Mesodermal cell (in vitro differentiated cells): Measurements from ENCODE around the gene DOLPP1.

Source experiments
- H3K27ac ChIP-seq: 2 replicates; pipeline ENCODE4 v1.7.0; 2013; ENCODE audit warnings: mild to moderate bottlenecking, low read depth, low read length, moderate library complexity; ENCODE audit not compliant: severe bottlenecking
- H3K36me3 ChIP-seq: 2 replicates; pipeline ENCODE4 v1.7.1; 2013; ENCODE audit warnings: mild to moderate bottlenecking, low read length, moderate library complexity; ENCODE audit not compliant: control insufficient read depth, insufficient read depth
- H3K4me1 ChIP-seq: one replicate; pipeline ENCODE4 v1.7.1; 2013; ENCODE audit warnings: mild to moderate bottlenecking, low read length; ENCODE audit not compliant: insufficient read depth, control insufficient read depth, poor library complexity, severe bottlenecking
- H3K4me3 ChIP-seq: 2 replicates; pipeline ENCODE4 v1.7.0; 2013; ENCODE audit warnings: low read length, control low read depth, mild to moderate bottlenecking; ENCODE audit not compliant: insufficient read depth, poor library complexity, severe bottlenecking; ENCODE audit errors: extremely low read depth
- H3K9me3 ChIP-seq: 2 replicates; pipeline ENCODE4 v1.7.1; 2013; ENCODE audit warnings: mild to moderate bottlenecking, low read length, moderate library complexity; ENCODE audit not compliant: control insufficient read depth
- WGBS, 2 experiments: methylation state at CpG; one replicate each; pipeline ENCODE4 v1.1.5; 2013; ENCODE audit warnings: missing lambda C conversion rate in 2 of 2; ENCODE audit not compliant: insufficient coverage in 2 of 2; 5-methylcytosine and 5-hydroxymethylcytosine counted together

The DOLPP1 gene

DNA sequence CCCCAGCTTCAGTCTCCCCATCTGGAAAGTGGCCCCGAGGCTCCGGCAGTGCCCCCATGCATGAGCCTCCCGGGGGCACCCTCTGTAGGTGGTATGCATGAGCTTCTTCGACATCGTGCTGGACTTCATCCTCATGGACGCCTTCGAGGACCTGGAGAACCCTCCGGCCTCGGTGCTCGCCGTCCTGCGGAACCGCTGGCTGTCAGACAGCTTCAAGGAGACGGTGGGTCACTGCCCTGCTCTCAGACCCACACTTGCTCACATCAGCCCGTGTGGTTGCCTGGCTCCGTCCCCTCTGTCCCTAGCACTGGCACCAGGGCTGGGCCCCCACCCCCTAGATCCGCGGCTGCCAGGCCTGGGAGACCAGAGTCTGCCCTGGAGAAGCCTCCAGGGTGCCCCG lies 12.8 kb upstream of the DOLPP1 start:
- Histone ChIP-seq H3K27ac (no peak overlapping the region), H3K36me3 (peaks cover 55% of the 10 kb centered on the region), H3K9me3 (no peaks in the 10 kb centered on the region), H3K4me3 (no peak overlapping the region), H3K4me1 (peaks cover 5% of the 10 kb centered on the region)
- 93 to 95% methylated on average over 16 to 18 of the region's 19 CpGs for WGBS, 2 experiments

- WGBS, 2 experiments: 92 to 93% methylated on average over 25 to 26 of the region's 31 CpGs
- peaks cover 5% of the 10 kb centered on the region for H3K4me1 ChIP-seq
- no peaks in the 10 kb centered on the region for H3K9me3 ChIP-seq
- H3K4me3 ChIP-seq: no peak overlapping the region
- peak overlapping the region; percentile 10 for H3K27ac ChIP-seq
- peaks cover 46% of the 10 kb centered on the region for H3K36me3 ChIP-seq
These were observed 11.7 kb upstream of the DOLPP1 start for GRCh38 chr9:129068990-129069861.

DNA sequence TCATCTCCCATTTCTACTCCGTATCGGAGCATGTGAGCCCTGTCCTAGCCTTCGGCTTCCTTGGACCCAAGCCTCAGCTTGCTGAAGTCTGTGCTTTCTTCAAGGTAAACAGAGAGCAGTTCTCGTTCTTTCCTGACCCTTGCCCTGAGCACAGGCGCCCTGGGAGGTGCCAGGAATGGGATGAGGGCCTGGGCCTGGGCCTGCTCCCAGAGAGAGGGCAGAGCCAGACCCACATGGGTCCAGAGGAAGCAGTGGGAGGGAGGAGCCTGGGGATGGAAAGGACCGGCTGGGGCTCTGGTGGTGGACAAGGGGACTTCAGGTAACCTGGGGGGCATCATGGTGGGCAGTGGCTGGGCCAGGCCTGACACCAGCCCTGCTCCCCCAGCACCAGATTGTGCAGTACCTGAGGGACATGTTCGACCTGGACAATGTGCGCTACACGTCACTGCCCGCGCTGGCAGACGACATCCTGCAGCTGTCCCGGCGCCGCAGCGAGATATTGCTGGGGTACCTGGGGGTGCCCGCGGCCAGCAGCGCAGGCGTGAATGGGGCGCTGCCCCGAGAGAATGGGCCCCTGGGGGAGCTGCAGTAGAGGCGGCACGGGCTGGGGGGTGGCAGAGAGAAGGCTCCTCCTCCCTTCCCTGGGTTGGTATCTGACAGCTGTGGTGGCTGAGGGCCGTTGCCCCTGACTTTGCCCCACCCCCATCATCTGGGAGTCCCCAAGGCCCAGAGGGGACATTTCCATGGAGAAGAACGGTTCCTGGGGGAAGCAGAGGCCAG lies 10.9 kb upstream of the DOLPP1 start:
- 94 to 95% methylated on average over 20 to 25 of the region's 26 CpGs for WGBS, 2 experiments
- Histone ChIP-seq H3K4me1 (peaks cover 5% of the 10 kb centered on the region), H3K27ac (no peak overlapping the region), H3K4me3 (no peak overlapping the region), H3K36me3 (peaks cover 38% of the 10 kb centered on the region), H3K9me3 (no peaks in the 10 kb centered on the region)

- Histone ChIP-seq H3K9me3 (no peaks in the 10 kb centered on the region), H3K4me1 (peaks cover 5% of the 10 kb centered on the region), H3K4me3 (no peak overlapping the region), H3K36me3 (peaks cover 30% of the 10 kb centered on the region), H3K27ac (no peak overlapping the region)
- 63 to 71% methylated on average over 14 to 17 of the region's 21 CpGs for WGBS, 2 experiments
These were observed 10.0 kb upstream of the DOLPP1 start for GRCh38 chr9:129070696-129071525.

- 53 to 72% methylated on average over 5 to 10 of the region's 10 CpGs for WGBS, 2 experiments
- Histone ChIP-seq H3K4me1 (peaks cover 5% of the 10 kb centered on the region), H3K4me3 (no peak overlapping the region), H3K36me3 (peaks cover 28% of the 10 kb centered on the region), H3K27ac (no peak overlapping the region), H3K9me3 (no peaks in the 10 kb centered on the region)
These were observed 9.3 kb upstream of the DOLPP1 start for GRCh38 chr9:129071526-129072126.

GRCh38 chr9:129072171-129072570 lies 8.7 kb upstream of the DOLPP1 start:
- Histone ChIP-seq H3K4me1 (peaks cover 5% of the 10 kb centered on the region), H3K9me3 (no peaks in the 10 kb centered on the region), H3K27ac (no peak overlapping the region), H3K4me3 (no peak overlapping the region), H3K36me3 (peaks cover 28% of the 10 kb centered on the region)
- WGBS, 2 experiments: 76 to 77% methylated on average over 7 of the region's 9 CpGs

GRCh38 chr9:129073404-129073803 lies 7.5 kb upstream of the DOLPP1 start:
- Histone ChIP-seq H3K27ac (no peak overlapping the region), H3K4me3 (no peak overlapping the region), H3K9me3 (no peaks in the 10 kb centered on the region), H3K36me3 (peaks cover 21% of the 10 kb centered on the region), H3K4me1 (peaks cover 5% of the 10 kb centered on the region)
- 88 to 92% methylated on average over 2 to 3 of the region's 8 CpGs for WGBS, 2 experiments

DNA sequence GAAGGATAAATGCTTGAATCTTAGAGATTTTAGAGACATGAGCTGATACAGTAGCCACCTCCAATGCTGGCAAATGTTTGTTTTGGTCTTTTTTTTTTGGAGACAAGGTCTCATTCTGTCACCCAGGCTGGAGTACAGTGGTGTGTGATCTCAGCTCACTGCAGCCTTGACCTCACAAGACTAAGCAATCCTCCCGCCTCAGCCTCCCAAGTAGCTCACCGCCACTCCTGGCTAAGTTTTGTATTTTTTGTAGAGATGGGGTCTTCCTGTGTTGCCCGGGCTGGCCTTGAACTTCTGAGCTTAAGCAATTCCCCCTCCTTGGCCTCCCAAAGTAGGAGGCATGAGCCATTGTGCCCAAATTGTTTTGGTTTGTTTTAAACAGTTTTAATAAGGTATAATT lies 6.8 kb upstream of the DOLPP1 start:
- H3K4me3 ChIP-seq: no peak overlapping the region
- H3K9me3 ChIP-seq: no peaks in the 10 kb centered on the region
- WGBS, 2 experiments: no CpG with 5 or more reads among the region's 3 CpGs
- peaks cover 16% of the 10 kb centered on the region for H3K36me3 ChIP-seq
- no peak overlapping the region for H3K27ac ChIP-seq
- H3K4me1 ChIP-seq: peaks cover 5% of the 10 kb centered on the region

GRCh38 chr9:129075996-129076639 lies 4.8 kb upstream of the DOLPP1 start:
- Histone ChIP-seq H3K9me3 (no peaks in the 10 kb centered on the region), H3K27ac (no peak overlapping the region), H3K36me3 (peaks cover 6% of the 10 kb centered on the region), H3K4me1 (peaks cover 3% of the 10 kb centered on the region), H3K4me3 (no peak overlapping the region)
- WGBS, 2 experiments: 90 to 94% methylated on average over 16 of the region's 16 CpGs

DNA sequence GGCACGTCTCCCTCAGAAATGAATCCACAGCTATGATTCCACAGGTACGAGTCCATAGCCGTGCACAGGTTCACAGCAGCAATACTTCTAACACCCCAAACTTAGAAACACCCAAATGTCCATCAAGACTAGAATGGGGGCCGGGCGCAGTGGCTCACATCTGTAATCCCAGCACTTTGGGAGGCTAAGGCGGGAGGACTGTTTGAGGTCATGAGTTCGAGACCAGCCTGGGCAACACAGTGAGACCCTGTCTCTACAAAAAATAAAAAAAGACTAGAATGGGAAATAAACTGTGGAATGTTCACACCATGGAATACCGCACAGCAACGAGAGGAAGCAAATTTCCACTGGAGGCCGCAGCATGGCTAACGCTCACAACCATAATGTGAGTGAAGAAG lies 4.3 kb upstream of the DOLPP1 start:
- Histone ChIP-seq H3K4me3 (no peak overlapping the region), H3K9me3 (no peaks in the 10 kb centered on the region), H3K4me1 (no peaks in the 10 kb centered on the region), H3K36me3 (peaks cover 4% of the 10 kb centered on the region), H3K27ac (no peak overlapping the region)
- WGBS, 2 experiments: 90 to 94% methylated on average over 9 to 11 of the region's 11 CpGs
